GM12874 (cell line): ENCODE data around the gene GMPPB.

Source experiments
- TF ChIP-seq, protein P1 (sequence below): IDR thresholded peaks from 2 replicates; pipeline ENCODE4 v1.5.1; 2011; ENCODE audit warnings: low read depth, mild to moderate bottlenecking, control low read depth, low read length, moderate library complexity; ENCODE audit not compliant: insufficient read depth

Gene GMPPB

GRCh38 chr3:49759226-49759625 is 35.5 kb upstream of the GMPPB start:
- TF ChIP-seq, protein P1, sequence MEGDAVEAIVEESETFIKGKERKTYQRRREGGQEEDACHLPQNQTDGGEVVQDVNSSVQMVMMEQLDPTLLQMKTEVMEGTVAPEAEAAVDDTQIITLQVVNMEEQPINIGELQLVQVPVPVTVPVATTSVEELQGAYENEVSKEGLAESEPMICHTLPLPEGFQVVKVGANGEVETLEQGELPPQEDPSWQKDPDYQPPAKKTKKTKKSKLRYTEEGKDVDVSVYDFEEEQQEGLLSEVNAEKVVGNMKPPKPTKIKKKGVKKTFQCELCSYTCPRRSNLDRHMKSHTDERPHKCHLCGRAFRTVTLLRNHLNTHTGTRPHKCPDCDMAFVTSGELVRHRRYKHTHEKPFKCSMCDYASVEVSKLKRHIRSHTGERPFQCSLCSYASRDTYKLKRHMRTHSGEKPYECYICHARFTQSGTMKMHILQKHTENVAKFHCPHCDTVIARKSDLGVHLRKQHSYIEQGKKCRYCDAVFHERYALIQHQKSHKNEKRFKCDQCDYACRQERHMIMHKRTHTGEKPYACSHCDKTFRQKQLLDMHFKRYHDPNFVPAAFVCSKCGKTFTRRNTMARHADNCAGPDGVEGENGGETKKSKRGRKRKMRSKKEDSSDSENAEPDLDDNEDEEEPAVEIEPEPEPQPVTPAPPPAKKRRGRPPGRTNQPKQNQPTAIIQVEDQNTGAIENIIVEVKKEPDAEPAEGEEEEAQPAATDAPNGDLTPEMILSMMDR: no peak

DNA sequence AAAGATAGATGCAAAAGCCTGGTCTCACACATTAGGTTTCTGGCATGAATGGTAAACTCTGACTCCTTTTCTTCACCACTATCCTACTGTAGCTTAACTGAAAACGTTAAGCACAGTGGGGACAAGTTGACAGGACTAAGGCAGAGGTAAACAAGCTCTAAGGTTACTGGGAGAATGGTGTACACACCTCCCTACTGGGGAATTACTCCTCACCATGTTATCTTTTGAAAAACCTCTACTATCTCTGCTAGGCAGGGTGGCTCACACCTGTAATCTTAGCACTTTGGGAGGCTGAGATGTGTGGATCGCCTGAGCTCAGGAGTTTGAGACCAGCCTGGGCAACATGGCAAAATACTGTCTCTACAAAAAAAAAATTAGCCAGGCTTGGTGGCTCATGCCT is 33.4 kb upstream of the GMPPB start:
- TF ChIP-seq, protein P1: no peak

GRCh38 chr3:49756036-49756435 is 32.3 kb upstream of the GMPPB start:
- TF ChIP-seq, protein P1: no peak

GRCh38 chr3:49754536-49754935 is 30.8 kb upstream of the GMPPB start:
- TF ChIP-seq, protein P1: no peak

DNA sequence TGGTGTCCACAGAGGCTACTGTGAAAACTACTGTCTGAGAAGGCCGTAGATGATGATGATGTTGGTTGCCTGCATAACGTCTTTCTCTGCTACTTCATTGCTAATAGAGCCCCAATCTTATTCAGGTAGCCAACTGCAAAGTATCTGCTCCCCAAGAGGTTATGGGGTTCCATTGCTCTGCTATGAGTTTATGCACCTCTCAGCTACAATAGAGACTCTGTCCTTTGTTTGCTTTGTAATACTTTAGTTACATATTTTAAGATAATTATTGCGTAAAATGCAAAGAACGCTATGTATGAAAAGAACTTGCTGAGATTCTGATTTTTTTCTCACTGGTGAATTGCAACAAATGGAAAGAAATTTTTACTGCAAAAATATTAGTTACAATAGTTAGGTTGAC is 27.8 kb upstream of the GMPPB start:
- TF ChIP-seq, protein P1: no peak

DNA sequence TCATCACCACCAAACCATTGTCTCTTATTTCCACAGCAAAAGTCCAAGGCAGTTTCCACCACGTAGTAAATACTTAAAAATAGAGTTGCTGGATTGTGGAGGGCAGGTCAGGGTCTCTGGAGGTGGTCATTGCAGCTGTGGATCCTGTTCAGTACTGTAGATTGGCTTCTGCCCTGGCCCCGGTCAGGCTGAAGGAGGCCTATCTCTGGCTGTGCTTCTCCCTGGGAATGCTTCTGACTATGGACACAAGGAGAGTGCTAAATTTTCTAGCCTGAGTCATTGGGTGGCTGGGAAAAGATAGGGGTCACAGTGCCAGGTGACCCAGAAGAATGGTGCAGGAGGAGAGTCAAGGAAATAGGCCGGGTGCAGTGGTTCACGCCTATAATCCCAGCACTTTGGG is 26.3 kb upstream of the GMPPB start:
- TF ChIP-seq, protein P1: no peak

GRCh38 chr3:49747792-49748480 is 24.2 kb upstream of the GMPPB start:
- TF ChIP-seq, protein P1: no peak
